ENCODE results near the gene SVOPL. TPM values are rescaled to one million over a fixed set of nuclear protein-coding genes. Genes with fewer than 3 reads are reported as not detected.

SVOPL gene
- total RNA-seq, 1 donor from 2014 or later = 0.74 TPM

DNA sequence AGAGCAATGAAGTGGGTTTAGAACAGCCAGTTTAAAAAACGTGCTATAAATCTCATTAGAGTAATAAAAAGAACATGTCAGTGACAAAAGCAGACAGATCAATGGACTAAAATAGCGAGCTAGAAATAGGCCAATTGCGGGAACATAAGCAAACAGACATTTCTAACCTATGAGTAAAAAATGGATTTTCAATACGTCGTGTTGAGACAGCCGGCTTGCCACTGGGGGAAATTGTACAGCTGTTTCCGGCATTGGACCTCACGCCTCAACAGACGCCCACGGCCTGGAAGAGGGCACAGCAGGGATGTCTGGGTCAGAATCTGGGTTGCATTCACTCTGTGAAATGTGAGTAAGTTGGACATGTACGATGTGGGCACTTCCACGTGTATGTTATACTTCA is 92.9 kb downstream of the SVOPL start:
- DNase-seq (no peak), ATAC-seq (no peak)
- H3K4me3 ChIP-seq = no peak overlapping the region
- no peaks in the 10 kb centered on the region for H3K36me3 ChIP-seq
- intact Hi-C loops (cut with DNase I) = no loop called here
- TF ChIP-seq, protein P1, sequence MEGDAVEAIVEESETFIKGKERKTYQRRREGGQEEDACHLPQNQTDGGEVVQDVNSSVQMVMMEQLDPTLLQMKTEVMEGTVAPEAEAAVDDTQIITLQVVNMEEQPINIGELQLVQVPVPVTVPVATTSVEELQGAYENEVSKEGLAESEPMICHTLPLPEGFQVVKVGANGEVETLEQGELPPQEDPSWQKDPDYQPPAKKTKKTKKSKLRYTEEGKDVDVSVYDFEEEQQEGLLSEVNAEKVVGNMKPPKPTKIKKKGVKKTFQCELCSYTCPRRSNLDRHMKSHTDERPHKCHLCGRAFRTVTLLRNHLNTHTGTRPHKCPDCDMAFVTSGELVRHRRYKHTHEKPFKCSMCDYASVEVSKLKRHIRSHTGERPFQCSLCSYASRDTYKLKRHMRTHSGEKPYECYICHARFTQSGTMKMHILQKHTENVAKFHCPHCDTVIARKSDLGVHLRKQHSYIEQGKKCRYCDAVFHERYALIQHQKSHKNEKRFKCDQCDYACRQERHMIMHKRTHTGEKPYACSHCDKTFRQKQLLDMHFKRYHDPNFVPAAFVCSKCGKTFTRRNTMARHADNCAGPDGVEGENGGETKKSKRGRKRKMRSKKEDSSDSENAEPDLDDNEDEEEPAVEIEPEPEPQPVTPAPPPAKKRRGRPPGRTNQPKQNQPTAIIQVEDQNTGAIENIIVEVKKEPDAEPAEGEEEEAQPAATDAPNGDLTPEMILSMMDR (IDR thresholded peaks at IDR 0.05) = no peak
- H3K27me3 ChIP-seq (ENCODE audit: low read depth) = no peaks in the 10 kb centered on the region
- H3K27ac ChIP-seq = no peak overlapping the region
- H3K4me1 ChIP-seq = no peaks in the 10 kb centered on the region
- no peaks in the 10 kb centered on the region for H3K9me3 ChIP-seq

DNA sequence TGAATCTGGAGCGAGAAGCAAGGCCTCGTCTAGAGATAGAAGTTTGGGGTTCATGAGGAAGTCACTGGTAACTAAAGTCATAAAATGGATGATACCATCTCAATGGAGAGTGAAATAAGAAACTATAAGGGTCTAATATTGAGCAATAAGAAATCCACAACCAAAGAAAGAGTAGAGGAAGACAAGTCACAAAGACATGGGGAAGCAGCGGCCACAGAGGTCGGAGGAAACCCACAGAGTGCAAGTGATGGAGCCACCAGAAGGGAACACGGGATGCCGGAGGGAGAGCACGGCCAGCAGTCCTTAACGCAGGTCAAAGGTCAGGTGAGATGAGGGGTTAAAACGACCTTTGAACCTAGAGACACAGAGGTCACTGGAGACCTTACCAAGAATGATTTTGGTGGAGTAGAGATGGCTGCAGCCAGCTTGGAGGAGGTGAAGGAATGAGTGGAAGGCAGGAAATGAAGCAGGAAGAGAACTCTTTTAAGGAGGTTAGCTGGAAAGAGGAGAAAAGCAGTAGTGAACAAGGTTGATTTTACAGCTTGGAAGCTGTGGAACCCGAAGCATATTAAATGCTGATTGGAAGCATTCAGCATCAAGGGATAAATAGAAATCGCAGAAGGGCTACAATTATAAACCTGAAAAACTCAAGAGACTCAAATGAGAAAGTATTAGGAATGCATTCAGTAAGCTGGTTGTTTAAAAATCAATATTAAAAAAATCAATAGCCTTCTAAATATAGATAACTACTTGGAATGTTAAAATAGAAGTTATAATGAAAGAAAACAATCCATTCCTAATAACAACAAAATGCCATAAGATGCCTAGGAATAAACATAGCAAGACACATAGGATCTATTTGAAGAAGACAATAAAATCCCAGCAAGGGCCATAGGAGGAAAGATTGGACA is 93.7 kb downstream of the SVOPL start:
- DNase-seq (no peak), ATAC-seq (no peak)
- intact Hi-C loops (cut with DNase I) = no loop called here
- no peaks in the 10 kb centered on the region for H3K9me3 ChIP-seq
- H3K4me3 ChIP-seq = no peak overlapping the region
- no peaks in the 10 kb centered on the region for H3K36me3 ChIP-seq
- no peak overlapping the region for H3K27ac ChIP-seq
- H3K27me3 ChIP-seq (ENCODE audit: low read depth) = no peaks in the 10 kb centered on the region
- H3K4me1 ChIP-seq = no peaks in the 10 kb centered on the region
- TF ChIP-seq, protein P1 (IDR thresholded peaks at IDR 0.05) = no peak

DNA sequence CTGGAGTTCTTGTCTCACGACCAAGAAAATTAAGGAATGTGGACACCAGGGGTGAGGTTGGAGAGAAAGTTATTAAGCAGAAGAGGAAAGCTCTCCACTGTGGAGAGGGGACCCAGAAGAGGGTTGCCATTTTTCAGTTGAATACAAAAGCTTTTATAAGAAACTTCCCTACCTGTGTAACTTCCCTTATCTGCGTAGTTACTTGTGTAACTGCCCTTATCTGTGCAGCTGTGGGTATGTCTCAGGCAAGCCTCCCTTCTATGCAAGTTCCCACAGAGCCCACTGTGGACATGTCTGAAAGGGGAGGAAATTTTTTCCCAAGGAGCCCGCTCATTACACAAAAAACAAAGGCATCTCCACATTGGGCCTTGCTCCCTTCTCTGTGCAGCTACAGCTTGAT is 94.9 kb downstream of the SVOPL start:
- Histone ChIP-seq H3K27me3 (ENCODE audit: low read depth) (no peaks in the 10 kb centered on the region), H3K9me3 (no peaks in the 10 kb centered on the region), H3K36me3 (no peaks in the 10 kb centered on the region), H3K4me3 (no peak overlapping the region), H3K4me1 (no peaks in the 10 kb centered on the region), H3K27ac (no peak overlapping the region)
- DNase-seq (no peak), ATAC-seq (no peak)
- intact Hi-C loops (cut with DNase I) = no loop called here
- TF ChIP-seq, protein P1 (IDR thresholded peaks at IDR 0.05) = no peak

DNA sequence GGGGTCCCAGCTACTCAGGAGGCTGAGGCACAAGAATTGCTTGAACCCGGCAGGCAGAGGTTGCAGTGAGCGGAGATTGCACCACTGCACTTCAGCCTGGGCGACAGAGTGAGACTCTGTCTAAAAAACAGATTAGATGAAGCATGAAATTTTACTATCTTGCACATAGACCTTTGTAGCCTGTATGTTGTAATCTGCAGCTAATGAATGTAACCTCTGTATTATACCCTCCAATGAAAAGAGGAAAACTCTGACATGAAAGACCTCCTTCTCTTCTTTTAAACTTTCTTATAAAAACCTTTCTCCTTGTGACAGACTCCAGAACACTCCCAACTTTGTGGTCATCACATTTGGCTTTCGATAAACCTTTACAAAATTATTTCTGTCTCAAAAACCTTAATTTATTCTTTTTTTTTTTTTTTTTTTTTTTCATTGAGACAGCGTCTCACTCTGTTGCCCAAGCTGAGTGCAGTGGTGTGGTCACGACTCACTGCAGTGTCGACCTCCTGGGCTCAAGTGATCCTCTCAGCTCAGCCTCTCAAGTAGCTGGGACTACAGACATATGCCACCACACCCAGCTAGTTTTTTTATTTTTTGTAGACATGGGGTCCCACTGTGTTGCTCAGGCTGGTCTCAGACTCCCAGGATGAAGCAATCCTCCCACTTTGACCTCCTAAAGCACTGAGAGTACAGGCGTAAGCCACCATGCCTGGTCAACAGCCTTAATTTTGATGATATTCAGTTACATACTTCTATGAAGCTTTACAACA is 97.4 kb downstream of the SVOPL start:
- Histone ChIP-seq H3K27me3 (ENCODE audit: low read depth) (no peaks in the 10 kb centered on the region), H3K4me1 (no peaks in the 10 kb centered on the region), H3K36me3 (no peaks in the 10 kb centered on the region), H3K9me3 (no peaks in the 10 kb centered on the region), H3K27ac (no peak overlapping the region), H3K4me3 (no peak overlapping the region)
- no peak for DNase-seq
- TF ChIP-seq, protein P1 (IDR thresholded peaks at IDR 0.05) = no peak
- intact Hi-C loops (cut with DNase I) = no loop called here
- no peak for ATAC-seq

DNA sequence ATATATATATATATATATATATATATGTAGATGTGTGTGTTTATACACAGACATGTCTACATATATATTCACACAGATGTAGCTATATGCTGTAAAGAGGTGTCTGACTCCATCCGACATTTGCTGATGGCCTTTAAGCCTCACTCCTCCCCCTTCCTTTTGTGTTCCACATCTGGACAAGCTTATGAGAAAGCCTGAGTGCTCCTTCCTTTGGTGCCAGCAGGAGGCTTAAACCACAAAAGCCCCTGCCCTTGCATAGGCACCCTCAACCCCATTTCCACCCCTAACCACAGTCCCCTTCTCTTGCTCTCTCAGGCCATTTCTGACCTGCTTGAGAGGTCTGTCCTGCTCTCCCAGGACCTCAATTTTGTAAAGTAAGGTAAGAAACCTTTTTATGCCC is 98.7 kb downstream of the SVOPL start:
- Histone ChIP-seq H3K27ac (no peak overlapping the region), H3K36me3 (no peaks in the 10 kb centered on the region), H3K4me3 (no peak overlapping the region), H3K4me1 (no peaks in the 10 kb centered on the region), H3K9me3 (no peaks in the 10 kb centered on the region), H3K27me3 (ENCODE audit: low read depth) (no peaks in the 10 kb centered on the region)
- no peak for DNase-seq
- ATAC-seq = no peak
- intact Hi-C loops (cut with DNase I) = no loop called here
- TF ChIP-seq, protein P1 (IDR thresholded peaks at IDR 0.05) = no peak
